Activated CD4-positive, CD25-positive, alpha-beta regulatory T cell treated with anti-CD3 and anti-CD28 coated beads, Interleukin-2, amount 50 U/mL, for 16 hours (primary cell): ENCODE data around the gene SLC36A4.
"Not testable (repeated sequence)": the region's sequence is repeated elsewhere in the genome, so short reads cannot be mapped to it uniquely, and the experiment has no call there.

Experiments
- DNase-seq: peaks from one replicate; pipeline ENCODE4 v3.0.0-alpha.2; 2020; ENCODE audit warnings: low read depth, low spot score

SLC36A4 gene

DNA sequence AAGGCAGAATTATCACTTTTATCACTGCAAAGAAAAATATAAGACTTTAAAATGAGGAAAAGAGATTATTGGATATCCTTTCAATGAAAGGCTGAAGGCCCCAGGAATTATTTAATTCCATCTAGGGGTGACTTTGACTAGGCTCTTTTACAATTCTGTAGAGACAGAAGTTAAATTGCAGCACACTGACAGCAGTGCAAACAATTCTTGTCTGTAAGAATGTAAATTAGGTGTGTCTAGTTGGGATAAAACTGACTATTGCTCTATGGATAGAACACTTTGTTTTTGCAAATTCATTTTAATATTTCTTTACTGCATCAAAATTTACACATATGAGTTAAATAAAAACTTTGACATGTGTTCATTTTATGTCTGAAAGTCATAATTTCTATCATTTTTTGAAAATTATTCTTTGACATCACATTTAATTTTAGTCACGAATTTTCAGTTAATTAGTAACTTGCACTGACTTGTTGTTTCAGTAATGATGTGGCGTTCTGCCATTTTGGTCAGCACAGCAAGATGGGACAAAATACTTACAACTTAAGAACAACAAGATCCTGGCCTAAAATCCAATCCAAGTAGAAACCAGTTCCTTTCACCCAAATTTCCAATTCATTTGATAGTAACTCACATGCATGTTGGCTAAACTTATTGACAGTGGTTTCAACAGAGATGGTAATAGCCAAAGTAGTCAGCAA is 75.1 kb downstream of the SLC36A4 start:
- DNase-seq: no peak

DNA sequence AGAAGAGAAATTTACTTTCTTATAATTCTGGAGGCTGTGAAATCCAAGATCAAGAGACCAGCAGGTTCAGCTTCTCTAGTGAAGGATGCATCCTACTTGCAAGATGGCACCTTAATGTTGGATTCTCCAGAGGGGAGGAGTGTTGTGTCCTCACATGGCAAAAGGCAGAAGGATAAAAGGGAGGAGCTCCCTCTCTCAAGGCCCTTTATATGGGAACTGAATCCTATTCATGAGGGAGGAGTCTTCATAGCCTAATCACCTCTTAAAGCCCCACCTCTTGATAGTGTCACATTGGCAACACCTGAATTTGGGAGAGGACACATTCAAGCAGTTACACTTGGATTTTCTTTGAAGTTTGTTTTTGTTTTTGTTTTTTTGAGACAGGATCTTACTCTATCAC is 79.5 kb downstream of the SLC36A4 start:
- no peak for DNase-seq

DNA sequence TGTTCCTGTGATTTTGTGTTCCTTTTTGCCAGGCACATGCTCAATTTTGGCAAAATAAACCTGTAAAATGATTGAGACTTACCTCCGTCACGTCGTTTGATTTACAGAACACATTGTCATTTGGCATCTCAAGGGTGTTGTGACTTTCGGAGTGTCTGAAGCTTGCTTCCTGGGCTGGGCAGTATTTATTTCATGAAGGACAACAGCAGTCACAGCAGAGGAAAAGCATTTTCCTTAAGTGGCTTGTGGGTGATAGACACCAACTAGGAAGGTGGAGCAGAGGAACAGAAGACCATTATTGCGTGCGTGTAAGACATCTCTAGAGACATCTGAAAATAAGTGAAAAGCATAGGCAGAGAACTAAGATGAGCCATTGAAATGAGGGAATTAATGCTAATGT is 80.2 kb downstream of the SLC36A4 start:
- no peak for DNase-seq

- no peak for DNase-seq
Measured at GRCh38 chr11:93116641-93117441, 81.0 kb downstream of the SLC36A4 start.

DNA sequence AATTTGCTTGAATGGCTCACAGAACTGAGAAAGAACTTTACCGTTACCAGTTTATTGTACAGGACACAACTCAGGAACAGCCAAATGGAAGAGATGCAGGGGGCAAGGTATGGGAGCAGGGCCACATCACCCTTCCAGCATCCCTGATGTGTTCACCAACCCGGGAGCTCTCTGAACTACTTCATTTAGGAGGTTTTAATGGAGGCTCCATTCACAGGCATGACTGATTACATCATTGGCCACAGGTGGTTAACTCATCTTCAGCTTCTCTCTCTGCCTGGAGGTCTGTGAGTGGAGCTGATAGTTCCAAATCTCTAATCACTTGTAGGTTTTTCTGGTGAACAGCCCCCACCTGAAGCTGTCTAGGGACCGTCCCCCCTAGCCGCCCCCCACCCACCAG is 83.5 kb downstream of the SLC36A4 start:
- DNase-seq: no peak

DNA sequence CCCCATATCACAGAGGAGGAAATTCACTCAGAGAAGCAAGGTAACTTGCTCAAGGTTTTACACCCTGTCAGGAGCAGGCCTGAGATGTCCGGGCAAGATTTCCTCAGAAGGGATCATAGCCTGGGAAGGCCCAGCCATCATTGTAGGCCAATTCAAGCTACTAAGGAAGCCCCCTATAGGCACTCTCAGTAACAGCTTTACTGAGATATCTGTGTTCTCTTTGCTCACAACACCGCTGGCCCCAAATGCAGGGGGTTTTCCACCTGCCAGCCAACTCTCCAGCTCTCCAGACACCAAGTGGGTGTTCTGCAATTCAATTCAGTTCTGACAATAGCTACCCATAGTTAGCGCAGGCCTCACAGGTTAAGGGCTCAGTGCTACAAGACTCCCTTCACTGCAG is 84.0 kb downstream of the SLC36A4 start:
- no peak for DNase-seq

DNA sequence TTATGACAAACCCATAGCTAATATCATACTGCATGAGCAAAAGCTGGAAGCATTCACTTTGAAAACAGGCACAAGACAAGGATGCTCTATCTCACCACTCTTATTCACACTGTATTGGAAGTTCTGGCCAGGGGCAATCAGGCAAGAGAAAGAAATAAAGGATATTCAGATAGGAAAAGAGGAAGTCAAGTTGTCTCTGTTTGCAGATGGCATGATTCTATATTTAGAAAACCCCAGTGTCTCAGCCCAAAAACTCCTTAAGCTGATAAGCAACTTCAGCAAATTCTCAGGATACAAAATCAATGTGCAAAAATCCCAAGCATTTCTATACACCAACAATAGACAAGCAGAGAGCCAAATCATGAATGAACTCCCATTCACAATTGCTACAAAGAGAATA is 86.6 kb downstream of the SLC36A4 start:
- DNase-seq: not testable (repeated sequence)

- no peak for DNase-seq
Measured at GRCh38 chr11:93100211-93100610, 97.6 kb downstream of the SLC36A4 start.

DNA sequence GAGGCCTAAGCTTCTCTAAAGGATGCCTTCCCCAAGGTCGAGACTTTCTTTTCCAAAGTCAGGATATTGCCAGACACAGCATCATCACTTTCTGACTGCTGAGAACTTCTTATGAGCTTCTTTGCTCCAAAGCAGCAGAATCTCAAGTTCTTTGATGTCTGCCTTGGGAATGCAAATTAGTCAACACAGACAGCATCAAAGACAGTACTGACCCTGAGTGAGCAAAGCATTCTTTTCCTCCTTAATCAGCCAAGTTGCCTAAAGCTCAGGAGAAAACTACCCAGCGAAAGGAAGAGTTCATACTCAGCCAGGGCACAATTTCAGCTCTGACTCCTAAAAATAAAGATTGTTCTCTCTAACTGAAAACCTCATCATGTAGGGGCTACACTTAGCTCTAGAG is 98.0 kb downstream of the SLC36A4 start:
- DNase-seq: no peak
